Activated CD4-positive, alpha-beta T cell treated with anti-CD3 and anti-CD28 coated beads, Interleukin-2, amount 50 U/mL, for 1 hour (primary cell): ENCODE measurements around the gene KRTAP5-8.
"Not testable (repeated sequence)": the region's sequence is repeated elsewhere in the genome, so short reads cannot be mapped to it uniquely, and the experiment has no call there.

Source experiments
- DNase-seq: peaks from one replicate; pipeline ENCODE4 v3.0.0-alpha.2; 2020

Gene KRTAP5-8, protein sequence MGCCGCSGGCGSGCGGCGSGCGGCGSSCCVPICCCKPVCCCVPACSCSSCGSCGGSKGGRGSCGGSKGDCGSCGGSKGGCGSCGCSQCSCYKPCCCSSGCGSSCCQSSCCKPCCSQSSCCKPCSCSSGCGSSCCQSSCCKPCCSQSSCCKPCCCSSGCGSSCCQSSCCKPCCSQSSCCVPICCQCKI

GRCh38 chr11:71537977-71538665, at the start of gene KRTAP5-8:
Gene KRTAP5-8, plus strand, starts transcription at chr11:71538025. Its CDS starts 31 bp downstream, at chr11:71538056.
- not testable (repeated sequence) for DNase-seq

- no peak for DNase-seq
Measured at GRCh38 chr11:71488681-71489270, 49.0 kb upstream of the KRTAP5-8 start.

DNA sequence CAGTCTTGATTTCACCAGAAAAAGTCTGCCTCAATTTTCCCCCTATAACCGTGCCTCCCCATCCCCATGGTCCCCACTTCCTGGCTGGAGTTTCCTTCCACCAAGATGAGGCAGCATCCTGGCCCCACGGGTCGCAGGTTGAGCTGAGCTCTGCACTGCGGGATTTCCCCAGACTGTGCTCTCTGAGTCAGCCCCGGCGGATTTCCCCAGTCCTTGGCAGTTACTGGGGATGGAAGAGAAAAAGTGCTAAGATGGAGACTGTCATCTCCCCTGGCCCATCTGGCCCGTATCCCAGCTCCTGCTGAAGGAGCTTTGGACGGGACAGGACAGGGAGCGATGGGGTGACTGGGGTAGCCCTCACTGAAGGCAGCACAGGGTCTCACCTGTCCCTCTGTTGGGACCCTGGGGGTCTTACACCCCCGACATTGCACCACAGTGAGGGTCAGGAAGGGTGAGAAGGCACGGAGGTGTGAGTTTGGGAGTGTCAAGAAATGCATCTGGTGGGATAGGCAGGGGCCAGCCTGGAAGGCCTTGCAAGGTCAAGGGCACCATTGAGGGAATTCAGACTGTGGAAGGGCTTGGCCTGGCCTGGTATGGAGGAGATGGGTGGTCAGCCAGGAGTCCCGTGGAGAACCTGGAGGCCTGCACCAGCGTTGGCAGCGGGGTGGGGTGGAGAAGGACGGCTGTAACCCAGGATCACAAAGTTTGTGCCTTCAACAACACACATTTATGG, 48.3 kb upstream of the KRTAP5-8 start:
- no peak for DNase-seq

DNA sequence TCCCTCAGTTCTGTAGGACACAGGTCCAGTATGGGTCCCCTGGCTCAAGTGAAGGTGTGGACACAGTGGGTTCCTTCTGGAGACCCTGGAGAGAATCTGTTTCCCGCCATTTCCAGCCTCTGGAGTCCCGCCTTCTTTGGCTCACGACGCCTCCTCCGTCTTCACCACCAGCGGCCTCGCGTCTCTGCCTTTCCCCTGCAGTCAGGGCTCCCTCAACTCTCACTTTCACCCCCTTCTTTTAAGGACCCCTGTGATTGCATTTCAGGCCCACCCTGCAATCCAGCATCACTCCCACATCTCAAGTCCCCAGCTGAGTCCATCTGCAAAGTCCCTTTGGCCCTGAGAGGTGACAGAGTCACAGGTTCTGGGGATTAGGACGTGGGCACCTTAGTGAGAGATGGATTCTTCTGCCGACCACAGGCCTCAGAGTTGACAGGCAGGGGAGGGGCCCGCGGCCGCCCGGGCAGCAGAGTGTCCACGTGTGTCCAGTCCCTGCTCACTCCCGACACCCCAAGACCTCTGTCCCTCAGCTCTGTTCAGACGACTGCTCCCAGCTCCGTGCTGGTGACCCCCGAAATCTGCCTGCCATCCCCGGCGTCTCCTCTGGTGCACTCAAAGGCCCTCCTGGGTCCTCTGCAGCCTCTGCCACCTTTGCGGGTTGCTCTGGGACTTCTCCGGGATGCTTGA, 47.6 kb upstream of the KRTAP5-8 start:
- DNase-seq = no peak

- DNase-seq = no peak
Measured at GRCh38 chr11:71490731-71491390, 47.0 kb upstream of the KRTAP5-8 start.

DNA sequence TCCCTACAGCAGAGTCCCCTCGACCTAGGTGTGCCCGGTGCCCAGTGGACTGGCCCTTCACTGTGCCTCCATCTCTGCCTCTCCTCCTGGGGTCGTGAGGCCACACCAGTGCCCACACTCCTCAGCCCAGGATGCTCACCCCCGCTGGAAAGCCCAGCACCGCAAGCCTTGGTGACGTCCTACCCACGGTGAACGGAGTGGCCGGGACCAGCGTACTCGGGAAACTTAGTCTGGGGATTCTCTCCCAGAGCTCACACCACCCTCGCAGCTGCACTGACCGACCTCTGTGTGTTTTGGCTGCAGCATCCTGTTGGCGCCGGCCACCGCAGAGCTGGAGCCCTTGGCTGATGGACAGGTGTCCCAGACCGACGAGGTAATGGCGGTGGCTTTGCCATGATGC, 46.3 kb upstream of the KRTAP5-8 start:
- DNase-seq = no peak

GRCh38 chr11:71491940-71492339, 45.9 kb upstream of the KRTAP5-8 start:
- no peak for DNase-seq

DNA sequence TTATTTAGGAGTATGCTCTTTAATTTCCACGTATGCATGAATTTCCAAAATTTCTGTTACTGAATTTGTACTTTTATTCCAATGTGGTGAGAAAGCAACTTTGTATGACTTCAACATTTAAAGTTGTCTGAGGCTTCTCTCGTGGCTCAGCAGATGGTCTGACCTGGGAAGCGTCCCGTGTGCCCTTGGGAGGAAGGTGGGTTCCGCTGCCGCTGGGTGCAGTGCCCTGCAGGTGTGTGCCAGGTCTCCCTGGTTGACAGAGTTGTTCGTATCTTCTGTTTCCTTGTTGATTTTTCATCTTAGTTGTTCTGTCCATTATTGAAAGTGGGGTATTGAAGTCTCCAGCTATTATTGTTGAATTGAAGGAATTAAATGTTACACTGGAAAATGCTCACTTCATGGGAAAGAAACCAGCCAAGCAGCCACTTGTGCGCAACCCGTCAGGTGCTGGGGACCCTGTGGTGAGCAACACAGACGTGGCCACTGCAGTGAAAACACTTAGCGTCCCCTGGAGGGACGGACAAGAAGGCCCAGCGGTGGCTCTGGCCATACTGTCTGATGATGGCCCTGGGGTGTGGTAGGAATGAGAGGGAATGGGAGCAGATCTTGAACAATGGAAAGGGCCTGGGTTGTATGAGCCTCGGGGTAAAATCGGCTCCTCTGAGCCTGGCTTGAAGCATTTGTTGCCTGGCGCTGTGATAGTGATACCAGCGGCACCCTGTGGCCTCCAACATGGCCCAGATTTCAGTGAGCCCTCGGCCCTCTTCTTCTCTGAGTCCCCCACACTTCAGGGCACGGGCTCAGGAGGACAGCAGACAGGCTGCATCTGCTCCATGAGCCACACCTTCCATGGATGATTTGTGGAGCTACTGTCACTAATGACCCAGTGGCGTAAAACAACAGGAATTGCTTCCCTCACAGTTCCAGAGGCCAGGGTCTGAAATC, 42.3 kb upstream of the KRTAP5-8 start:
- no peak for DNase-seq

DNA sequence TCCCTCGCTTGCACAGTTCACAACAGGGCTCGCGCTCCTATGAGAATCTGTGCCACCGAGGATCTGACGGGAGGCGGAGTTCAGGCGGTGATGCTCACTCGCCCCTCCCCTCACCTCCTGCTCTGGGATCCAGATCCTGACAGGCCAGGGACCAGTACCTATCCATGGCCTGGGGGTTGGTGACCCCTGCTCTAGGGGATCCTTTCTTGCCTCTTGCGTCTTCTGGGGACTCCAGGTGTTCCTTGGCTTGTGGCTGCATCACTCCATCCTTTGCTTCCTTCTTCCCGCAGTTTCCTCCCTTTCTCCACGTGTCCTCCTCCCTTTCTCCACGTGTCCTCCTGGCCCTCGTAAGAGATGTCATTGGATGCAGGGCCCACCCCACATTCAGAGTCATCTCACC, 41.4 kb upstream of the KRTAP5-8 start:
- DNase-seq = no peak

- DNase-seq = no peak
Measured at GRCh38 chr11:71498091-71498490, 39.7 kb upstream of the KRTAP5-8 start.

DNA sequence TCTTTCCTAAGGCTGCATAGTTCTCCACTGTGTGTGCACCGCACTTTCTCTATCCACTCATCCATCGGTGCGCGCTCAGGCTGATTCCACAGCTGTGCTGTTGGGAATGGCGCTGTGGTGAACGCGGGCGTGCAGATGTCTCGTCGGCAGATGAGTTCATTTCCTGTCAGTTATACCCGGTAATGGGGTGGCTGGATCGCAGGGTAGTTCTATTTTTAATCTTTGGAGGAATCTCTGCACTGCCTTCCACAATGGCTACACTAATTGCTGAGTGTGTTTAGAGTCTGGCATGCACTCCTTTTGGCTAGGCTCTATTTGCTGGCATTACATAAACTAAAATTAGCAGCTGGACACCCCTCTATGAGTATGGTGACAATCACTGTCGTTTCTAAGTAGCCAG, 38.7 kb upstream of the KRTAP5-8 start:
- no peak for DNase-seq

DNA sequence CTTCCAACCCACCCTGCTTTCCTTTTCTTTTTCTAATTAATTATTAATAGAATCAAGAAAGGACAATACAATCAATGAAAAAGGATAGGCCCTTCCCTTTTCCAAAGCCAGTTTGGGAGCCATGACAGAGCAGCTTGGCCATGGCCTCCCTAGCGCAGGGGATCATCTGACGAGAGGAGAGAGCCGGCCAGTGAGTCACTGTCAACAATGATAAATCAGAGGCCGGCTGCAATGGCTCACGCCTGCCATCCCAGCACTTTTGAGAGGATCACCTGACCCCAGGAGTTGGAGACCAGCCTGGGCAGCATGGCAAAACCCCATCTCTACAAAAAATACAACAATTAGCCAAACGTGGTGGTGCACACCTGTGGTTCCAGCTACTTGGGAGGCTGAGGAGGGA, 38.3 kb upstream of the KRTAP5-8 start:
- no peak for DNase-seq

DNA sequence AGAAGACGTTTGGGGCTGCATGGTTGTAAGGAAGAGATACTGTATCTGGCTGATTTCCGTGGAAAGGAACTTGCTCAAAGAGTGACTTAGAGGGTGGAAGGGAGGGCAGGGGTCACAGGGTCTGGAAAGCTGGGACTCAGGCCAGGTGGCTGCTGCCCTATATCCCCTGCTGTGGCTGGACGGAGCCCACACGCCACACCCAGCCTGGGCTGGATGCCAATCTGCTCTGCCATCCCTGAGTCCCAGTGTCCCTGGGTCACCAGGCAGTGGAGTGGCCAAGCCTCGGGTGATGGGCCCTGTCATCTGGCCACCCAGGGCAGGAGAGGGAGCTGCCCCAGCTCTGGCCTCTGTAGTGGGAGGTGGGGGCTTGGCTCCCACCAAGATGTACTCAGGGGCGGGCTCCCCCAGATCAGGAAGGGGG, 37.2 kb upstream of the KRTAP5-8 start:
- no peak for DNase-seq

- DNase-seq = no peak
Measured at GRCh38 chr11:71501071-71501985, 36.5 kb upstream of the KRTAP5-8 start.

- no peak for DNase-seq
Measured at GRCh38 chr11:71502026-71502425, 35.8 kb upstream of the KRTAP5-8 start.

GRCh38 chr11:71502871-71503435, 34.9 kb upstream of the KRTAP5-8 start:
- no peak for DNase-seq

- no peak for DNase-seq
Measured at GRCh38 chr11:71504531-71504930, 33.3 kb upstream of the KRTAP5-8 start.

DNA sequence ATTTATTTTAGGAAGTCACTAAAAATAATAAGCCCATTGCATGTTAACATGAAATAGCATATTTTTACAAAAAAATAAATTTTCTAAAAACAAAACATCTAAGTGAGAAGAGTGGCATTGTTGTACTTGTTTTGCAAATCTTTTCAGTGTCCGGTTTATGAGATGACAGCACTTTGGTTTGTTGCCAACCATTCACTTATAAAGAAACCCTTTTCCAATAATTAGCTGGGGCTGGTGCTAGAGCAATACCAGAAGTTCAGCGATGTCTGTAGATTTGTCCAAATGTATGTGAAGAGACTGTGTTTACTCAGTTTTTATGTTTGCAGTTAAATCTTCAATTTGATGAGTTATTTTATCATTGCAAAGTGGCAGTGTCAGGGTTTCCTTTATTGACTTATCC, 32.8 kb upstream of the KRTAP5-8 start:
- DNase-seq = no peak

GRCh38 chr11:71505781-71506180, 32.0 kb upstream of the KRTAP5-8 start:
- no peak for DNase-seq

DNA sequence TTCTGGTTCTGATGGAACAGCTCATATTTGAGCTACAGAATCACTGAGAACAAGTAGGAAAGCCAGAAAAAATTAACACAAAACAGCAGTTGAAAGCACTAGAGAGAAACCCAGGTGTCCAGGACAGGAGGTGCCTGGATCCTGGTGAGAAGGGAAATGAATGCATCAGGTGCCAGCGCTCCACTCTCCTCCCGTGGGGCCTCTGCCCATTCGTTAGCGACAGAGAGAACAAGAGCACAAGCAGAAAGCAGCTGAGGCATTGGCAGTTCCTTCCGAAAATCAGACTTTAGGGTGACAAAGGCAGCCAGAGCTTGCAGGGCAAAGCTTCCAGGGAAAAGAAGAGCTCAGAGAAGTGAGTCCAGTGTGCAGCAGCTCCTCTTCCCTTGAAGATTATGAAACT, 30.7 kb upstream of the KRTAP5-8 start:
- no peak for DNase-seq
